Uterus (tissue), 4 donors: ENCODE measurements around the gene NOC4L. TPM values are rescaled to one million over a fixed set of nuclear protein-coding genes. Genes with fewer than 3 reads are reported as not detected.

ENCODE experiments used
- DNase-seq, 2 donors: peaks; one replicate each; pipeline ENCODE4 v3.0.0-alpha.2; 2019 to 2020
- H3K27ac ChIP-seq, 2 donors: fragments of 200-600 bp; sonication (generic); 1 replicate in 1 of 2; 2 replicates in 1 of 2; pipeline ENCODE4 v1.5.1; 2016 to 2018
- H3K27me3 ChIP-seq, 2 donors: fragments of 200-600 bp; sonication (generic); one replicate each; pipeline ENCODE4 v1.5.1; 2018 to 2019; ENCODE audit warnings: control low read depth in 1 of 2
- H3K36me3 ChIP-seq, 2 donors: fragments of 200-600 bp; sonication (generic); one replicate each; pipeline ENCODE4 v1.5.1; 2019; ENCODE audit warnings: control low read depth in 1 of 2
- H3K4me1 ChIP-seq, 2 donors: fragments of 200-600 bp; sonication (generic); one replicate each; pipeline ENCODE4 v1.5.1; 2018 to 2019; ENCODE audit warnings: control low read depth in 1 of 2
- H3K4me3 ChIP-seq, 2 donors: fragments of 200-600 bp; sonication (generic); 1 replicate in 1 of 2; 2 replicates in 1 of 2; pipeline ENCODE4 v1.5.1; 2018 to 2019; ENCODE audit warnings: mild to moderate bottlenecking in 1 of 2
- H3K9me3 ChIP-seq, 2 donors: fragments of 200-600 bp; sonication (generic); one replicate each; pipeline ENCODE4 v1.5.1; 2019; ENCODE audit warnings: control low read depth in 1 of 2
- CTCF ChIP-seq, 4 experiments: fragments of 200-600 bp in 2 of 4; fragments of 450-650 bp in 2 of 4; sonication (generic) in 2 of 4; IDR thresholded peaks; one replicate each; pipeline ENCODE4 v1.5.1; 2016 to 2019; ENCODE audit warnings: antibody characterized with exemption in 4 of 4, mild to moderate bottlenecking in 2 of 4, moderate library complexity in 1 of 4
- POLR2A ChIP-seq, 2 donors: fragments of 450-650 bp; IDR thresholded peaks; one replicate each; pipeline ENCODE4 v1.6.1; 2016; ENCODE audit warnings: antibody characterized with exemption in 2 of 2, mild to moderate bottlenecking in 1 of 2, moderate library complexity in 1 of 2
- intact Hi-C: fragments of 100-400 bp; cut with DNase I; formaldehyde crosslinking; loops from one replicate; pipeline ENCODE4 v1.15.1; 2023; ENCODE audit warnings: low total_unique reads
- total RNA-seq, 4 donors: library from RNA; depleted of rRNA in 3 of 4; stranded (reverse); fragments of >200 nt in 3 of 4; gene quantifications; one replicate each; pipeline versions ENCODE4 v1.1.0 to v1.2.4, GENCODE V29; 2014 to 2023
- donor health status: DM: yes; HTN: yes; CAD: no.

The NOC4L gene
- total RNA-seq, 4 donors from 2014 or later, result 9.4 to 15.4 TPM; not detected in 2

DNA sequence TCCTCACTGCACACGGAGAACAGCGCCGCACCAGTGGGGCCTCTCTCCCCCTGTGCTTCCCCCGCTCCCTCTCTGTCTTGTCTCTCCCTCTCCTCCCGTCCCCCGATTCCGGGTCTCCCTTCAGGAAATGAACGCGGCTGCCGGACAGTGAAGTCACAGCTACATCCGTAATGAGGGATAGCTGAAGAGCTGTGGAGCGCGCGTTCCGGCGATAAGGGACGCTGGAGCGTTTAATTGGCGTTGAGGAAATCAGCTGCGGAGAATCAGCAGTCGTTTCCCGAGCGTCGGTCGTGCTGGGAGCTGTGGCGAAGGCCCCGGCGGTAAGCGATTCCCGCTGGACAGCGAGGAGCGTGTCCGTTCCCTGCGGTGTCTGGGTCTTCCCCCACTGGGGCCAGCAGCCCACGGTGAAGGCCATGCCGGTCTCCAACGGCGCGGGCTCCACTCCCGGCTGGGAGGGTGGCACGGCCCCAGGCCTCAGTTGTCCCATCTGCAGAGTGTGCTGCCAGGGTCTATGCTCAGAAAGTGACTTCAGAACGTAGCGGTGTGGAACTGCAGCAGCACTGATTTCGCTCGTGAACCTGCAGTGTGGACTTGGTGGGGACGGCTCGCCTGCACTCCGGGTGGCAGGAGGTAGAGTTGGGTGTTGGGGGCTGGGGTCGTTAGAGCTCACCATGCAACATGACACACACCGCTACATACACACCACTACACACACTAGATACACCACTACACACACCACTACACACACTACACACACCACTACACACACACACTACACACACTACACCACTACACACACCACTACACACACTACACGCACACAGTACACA lies 10.9 kb downstream of the NOC4L start:
- no peak for TF ChIP-seq CTCF (IDR thresholded peaks at IDR 0.05)
- no peak for TF ChIP-seq POLR2A (IDR thresholded peaks at IDR 0.05)
- intact Hi-C loops, result no loop called here

GRCh38 chr12:132155771-132156572 lies 11.7 kb downstream of the NOC4L start:
- no peaks in the 10 kb centered on the region for H3K27me3 ChIP-seq
- H3K27ac ChIP-seq, result no peak overlapping the region
- peaks cover 0 to 9% of the 10 kb centered on the region in 2 donors for H3K4me1 ChIP-seq
- H3K36me3 ChIP-seq, result no peaks in the 10 kb centered on the region
- intact Hi-C loops, result no loop called here
- DNase-seq, result no peak
- no peak overlapping the region for H3K4me3 ChIP-seq
- no peaks in the 10 kb centered on the region for H3K9me3 ChIP-seq
- TF ChIP-seq CTCF (IDR thresholded peaks at IDR 0.05) (no peak), POLR2A (IDR thresholded peaks at IDR 0.05) (no peak)

More for the DNA sequence above, 10.9 kb downstream of the NOC4L start:
- H3K4me3 ChIP-seq, result no peak overlapping the region
- DNase-seq, result no peak
- H3K36me3 ChIP-seq, result no peaks in the 10 kb centered on the region
- no peaks in the 10 kb centered on the region for H3K27me3 ChIP-seq
- H3K9me3 ChIP-seq, result no peaks in the 10 kb centered on the region
- H3K27ac ChIP-seq, result no peak overlapping the region
- peaks cover 0 to 9% of the 10 kb centered on the region in 2 donors for H3K4me1 ChIP-seq

DNA sequence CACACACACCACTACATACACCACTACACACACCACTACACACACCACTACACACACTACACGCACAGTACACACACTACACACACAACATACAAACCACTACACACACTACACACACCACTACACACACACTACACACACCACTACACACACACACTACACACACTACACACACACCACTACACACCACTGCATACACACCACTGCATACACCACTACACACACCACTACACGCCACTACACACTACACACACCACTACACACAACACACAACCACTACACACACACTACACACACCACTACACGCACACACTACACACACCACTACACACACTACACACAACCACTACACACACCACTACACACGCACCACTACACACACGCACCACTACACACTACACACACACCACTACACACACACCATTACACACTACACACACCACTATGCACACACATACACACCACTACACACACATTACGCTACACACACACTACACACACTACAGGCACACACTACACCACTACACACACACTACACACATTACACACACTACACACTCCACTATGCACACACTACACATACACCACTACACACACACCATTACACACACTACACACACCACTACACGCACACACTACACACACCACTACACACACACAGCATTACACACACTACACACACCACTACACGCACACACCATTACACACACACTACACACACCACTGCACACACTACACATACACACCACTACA lies 12.5 kb downstream of the NOC4L start:
- H3K27me3 ChIP-seq, result no peaks in the 10 kb centered on the region
- no peak overlapping the region for H3K4me3 ChIP-seq
- no peak for TF ChIP-seq POLR2A (IDR thresholded peaks at IDR 0.05)
- TF ChIP-seq CTCF (IDR thresholded peaks at IDR 0.05), result no peak
- intact Hi-C loops, result no loop called here
- H3K4me1 ChIP-seq, result peaks cover 0 to 9% of the 10 kb centered on the region in 2 donors
- H3K27ac ChIP-seq, result no peak overlapping the region
- no peaks in the 10 kb centered on the region for H3K36me3 ChIP-seq
- H3K9me3 ChIP-seq, result no peaks in the 10 kb centered on the region
- no peak for DNase-seq

GRCh38 chr12:132157733-132158409 lies 13.6 kb downstream of the NOC4L start:
- intact Hi-C loops, result no loop called here
- TF ChIP-seq CTCF (IDR thresholded peaks at IDR 0.05) (no peak), POLR2A (IDR thresholded peaks at IDR 0.05) (no peak)
- no peaks in the 10 kb centered on the region for H3K27me3 ChIP-seq
- peaks cover 0 to 9% of the 10 kb centered on the region in 2 donors for H3K4me1 ChIP-seq
- no peak overlapping the region for H3K4me3 ChIP-seq
- no peaks in the 10 kb centered on the region for H3K36me3 ChIP-seq
- H3K9me3 ChIP-seq, result no peaks in the 10 kb centered on the region
- H3K27ac ChIP-seq, result no peak overlapping the region
- DNase-seq, result no peak
